Sigmoid colon (tissue), 4 donors: Measurements from ENCODE around the gene FEZF2.

Experiments
- EP300 ChIP-seq, 4 donors: sonication (generic); formaldehyde crosslinking; IDR thresholded peaks; one replicate each; pipeline ENCODE4 v1.6.1; 2017; ENCODE audit warnings: antibody characterized with exemption in 4 of 4
- POLR2A ChIP-seq, 2 donors: fragments of 450-650 bp; IDR thresholded peaks; one replicate each; pipeline ENCODE4 v1.6.1; 2016; ENCODE audit warnings: antibody characterized with exemption in 2 of 2, mild to moderate bottlenecking in 2 of 2, moderate library complexity in 2 of 2

DNA sequence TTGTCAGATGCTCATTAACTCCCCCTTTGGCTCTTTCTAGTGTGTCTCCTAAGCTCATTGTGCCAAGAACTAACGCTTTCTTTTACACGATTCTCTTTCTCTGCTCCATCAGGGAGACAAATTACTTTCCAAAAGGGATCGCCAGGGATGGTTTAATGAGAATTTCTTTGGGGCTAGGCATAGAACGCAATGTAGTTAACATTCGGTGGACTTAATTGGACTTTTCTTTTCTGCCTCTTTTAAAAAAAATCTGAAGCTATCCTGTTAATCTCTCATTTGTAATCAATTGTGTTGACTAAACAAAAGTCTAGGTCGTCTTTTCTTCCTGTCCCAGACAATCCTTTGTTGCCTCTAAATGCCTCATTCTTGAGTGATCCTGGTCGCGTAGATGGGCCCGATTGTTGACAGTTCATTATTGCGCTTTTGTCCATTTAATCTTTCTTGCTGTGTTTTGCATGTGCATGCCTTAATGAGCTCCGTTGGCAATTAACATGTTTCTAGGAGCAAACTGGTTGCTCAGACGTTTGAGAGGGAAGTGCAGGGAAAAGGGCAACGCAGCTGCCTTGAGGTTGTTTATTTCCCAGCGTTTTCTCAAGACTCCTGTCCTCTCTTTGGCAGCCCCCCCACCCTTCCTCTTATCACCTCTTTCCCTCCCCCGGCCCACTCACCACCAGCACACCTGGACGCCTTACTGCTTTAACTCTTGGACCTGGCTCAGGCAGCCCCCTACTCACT lies 7.8 kb downstream of the FEZF2 start:
- TF ChIP-seq POLR2A (IDR thresholded peaks at IDR 0.05) (no peak), EP300 (IDR thresholded peaks at IDR 0.05) (no peak)
